ENCODE measurements around the gene ABHD17C.

DNA sequence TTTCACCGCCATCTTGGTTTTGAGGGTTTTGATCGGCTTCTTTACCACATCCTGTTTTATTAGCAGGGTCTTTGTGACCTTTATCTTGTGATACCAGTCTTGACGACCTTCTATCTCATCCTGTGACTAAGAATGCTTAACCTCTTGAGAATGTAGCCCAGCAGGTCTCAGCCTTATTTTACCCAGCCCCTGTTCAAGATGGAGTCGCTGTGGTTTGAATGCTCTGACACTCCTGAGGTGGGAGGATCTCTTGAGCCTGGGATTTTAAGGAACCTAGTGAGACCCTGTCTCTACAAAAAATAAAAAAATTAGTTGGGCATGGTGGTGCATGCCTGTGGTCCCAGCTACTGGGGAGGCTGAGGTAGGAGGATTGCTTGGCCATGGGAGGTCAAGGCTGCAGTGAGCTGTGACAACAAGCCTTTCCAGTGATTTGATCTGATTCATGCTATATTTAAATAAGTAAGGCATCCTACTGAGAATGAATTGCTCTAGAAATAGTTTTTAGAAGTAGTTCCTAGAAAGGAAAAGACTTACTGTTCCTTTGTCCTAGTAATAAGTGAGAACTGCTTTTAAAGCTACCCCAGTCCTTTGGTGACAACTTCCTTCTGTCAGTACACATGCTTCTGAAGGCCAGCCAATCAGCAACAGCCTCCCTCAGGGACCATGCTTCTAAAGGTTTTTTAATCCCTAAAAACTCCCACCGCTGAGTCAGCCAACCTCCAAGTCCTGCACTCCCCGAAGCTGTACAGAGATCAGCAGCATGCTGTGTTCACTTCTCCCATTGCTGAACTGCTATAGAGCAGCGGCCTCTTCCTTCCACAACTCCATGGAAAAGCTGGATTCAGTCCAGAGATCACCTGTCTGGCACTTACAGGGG lies 75.0 kb downstream of the ABHD17C start:
- TF ChIP-seq EZH2 (IDR thresholded peaks at IDR 0.05; ENCODE audit: insufficient read depth, poor library complexity, severe bottlenecking) = no peak
- TF ChIP-seq EZH2phosphoT487 (IDR thresholded peaks at IDR 0.05; ENCODE audit: insufficient read depth, low read depth) = no peak

Data from GM23248 (cell line).